H1 (cell line): Measurements from ENCODE around the gene MTX1. TPM values are rescaled to one million over a fixed set of nuclear protein-coding genes. Genes with fewer than 3 reads are reported as not detected.
A peak's percentile ranks its signal among the peaks of the same experiment; 100 is the strongest.

Experiments
- CTCF ChIA-PET: fragments of 300-600 bp; sonication (Branson Sonifier 250); formaldehyde crosslinking; loops from one replicate; lab custom pipeline; 2021; ENCODE audit not compliant: partially characterized antibody; lab: Charles Lee
- POLR2A ChIA-PET: fragments of 300-600 bp; sonication (Branson Sonifier 250); formaldehyde crosslinking; loops from one replicate; lab custom pipeline; 2021; ENCODE audit warnings: inconsistent platforms; ENCODE audit not compliant: partially characterized antibody; lab: Charles Lee
- DNase-seq, 2 experiments: peaks; one replicate each; pipeline versions ENCODE4 v3.0.0 to v3.0.0-alpha.2; 2010 to 2022; ENCODE audit warnings: low spot score in 2 of 2, low read depth in 1 of 2, mixed read lengths in 1 of 2
- FAIRE-seq: peaks from 2 replicates; lab custom pipeline; 2011; peaks lifted over from hg19 to GRCh38; lab: Jason Lieb, UNC
- H2AFZ ChIP-seq: 2 replicates; pipeline ENCODE4 v1.8.1; 2012; ENCODE audit warnings: low read length, inconsistent platforms
- H2AK5ac ChIP-seq: 2 replicates; pipeline ENCODE4 v1.6.1; 2013; ENCODE audit warnings: low read depth, low read length
- H2BK120ac ChIP-seq: replicated peaks from 2 replicates; pipeline ENCODE3; 2013; ENCODE audit warnings: low read depth, low read length, inconsistent platforms
- H2BK12ac ChIP-seq: 2 replicates; pipeline ENCODE4 v1.6.1; 2013; ENCODE audit warnings: low read depth, low read length
- H2BK15ac ChIP-seq: 2 replicates; pipeline ENCODE4 v1.6.1; 2013; ENCODE audit warnings: low read length
- H2BK20ac ChIP-seq: 2 replicates; pipeline ENCODE4 v1.6.1; 2013; ENCODE audit warnings: low read length
- H2BK5ac ChIP-seq: 2 replicates; pipeline ENCODE4 v1.6.1; 2013; ENCODE audit warnings: low read depth, low read length
- H3K14ac ChIP-seq: 2 replicates; pipeline ENCODE4 v1.6.1; 2013; ENCODE audit warnings: inconsistent platforms; ENCODE audit not compliant: insufficient read length
- H3K18ac ChIP-seq: 2 replicates; pipeline ENCODE4 v1.6.1; 2013; ENCODE audit warnings: low read length; ENCODE audit errors: extremely low read depth
- H3K23ac ChIP-seq: 2 replicates; pipeline ENCODE4 v1.6.1; 2013; ENCODE audit warnings: inconsistent platforms; ENCODE audit not compliant: insufficient read length
- H3K23me2 ChIP-seq: 2 replicates; pipeline ENCODE4 v1.6.1; 2013; ENCODE audit warnings: low read depth, low read length
- H3K27ac ChIP-seq: 2 replicates; pipeline ENCODE4 v1.6.1; 2011; ENCODE audit warnings: low read depth, low read length, inconsistent platforms
- H3K27me3 ChIP-seq, 4 experiments: replicated peaks in 1 of 4; 1 replicate in 1 of 4; 2 replicates in 3 of 4; pipeline versions ENCODE4 v1.6.1 to v1.8.1; 2011 to 2013; ENCODE audit warnings: low read length in 3 of 4, mild to moderate bottlenecking in 3 of 4, inconsistent platforms in 2 of 4, mixed read lengths in 2 of 4, moderate library complexity in 1 of 4; ENCODE audit not compliant: control insufficient read depth in 3 of 4, insufficient read depth in 3 of 4; ENCODE audit errors: extremely low read depth in 1 of 4
- H3K36me3 ChIP-seq, 4 experiments: 2 replicates each; pipeline versions ENCODE4 v1.6.1 to v1.8.1; 2011 to 2013; ENCODE audit warnings: mild to moderate bottlenecking in 4 of 4, low read length in 3 of 4, moderate library complexity in 2 of 4, control low read depth in 1 of 4, inconsistent platforms in 1 of 4; ENCODE audit not compliant: insufficient read depth in 4 of 4, control insufficient read depth in 2 of 4
- H3K4ac ChIP-seq: replicated peaks from 2 replicates; pipeline ENCODE3; 2013; ENCODE audit warnings: low read length, low read depth, mixed read lengths, inconsistent platforms; ENCODE audit not compliant: insufficient read length
- H3K4me1 ChIP-seq, 4 experiments: replicated peaks in 1 of 4; 1 replicate in 1 of 4; 2 replicates in 3 of 4; pipeline versions ENCODE4 v1.6.1 to v1.8.1; 2011 to 2013; ENCODE audit warnings: low read length in 3 of 4, inconsistent platforms in 2 of 4, mixed read lengths in 1 of 4; ENCODE audit not compliant: insufficient read depth in 4 of 4, control insufficient read depth in 3 of 4
- H3K4me2 ChIP-seq, 2 experiments: 2 replicates each; pipeline versions ENCODE4 v1.6.1 to v1.8.1; 2011 to 2013; ENCODE audit warnings: low read depth in 2 of 2, low read length in 2 of 2, control low read depth in 1 of 2, inconsistent platforms in 1 of 2, mild to moderate bottlenecking in 1 of 2; ENCODE audit not compliant: insufficient read depth in 1 of 2
- H3K4me3 ChIP-seq, 4 experiments: fragments of 200-600, 300-600 bp in 1 of 4; sonication (generic), shearing (Covaris generic), sonication (Bioruptor Twin) in 1 of 4; 2 replicates each; pipeline versions ENCODE4 v1.5.1 to v1.8.1; 2011 to 2016; ENCODE audit warnings: low read length in 4 of 4, low read depth in 3 of 4, control low read depth in 2 of 4, inconsistent platforms in 2 of 4, mild to moderate bottlenecking in 2 of 4, mixed read lengths in 1 of 4, moderate library complexity in 1 of 4; ENCODE audit not compliant: insufficient read depth in 2 of 4; ENCODE audit errors: extremely low read depth in 1 of 4
- H3K56ac ChIP-seq: replicated peaks from 2 replicates; pipeline ENCODE3; 2013; ENCODE audit warnings: low read depth, mild to moderate bottlenecking, mixed read lengths, low read length, inconsistent platforms; ENCODE audit not compliant: insufficient read length
- H3K79me1 ChIP-seq: 2 replicates; pipeline ENCODE4 v1.6.1; 2013; ENCODE audit warnings: low read depth, low read length, control low read depth
- H3K79me2 ChIP-seq, 2 experiments: 2 replicates each; pipeline versions ENCODE4 v1.6.1 to v1.8.1; 2012 to 2013; ENCODE audit warnings: low read length in 2 of 2, mild to moderate bottlenecking in 2 of 2, inconsistent platforms in 1 of 2; ENCODE audit not compliant: insufficient read depth in 2 of 2, control insufficient read depth in 1 of 2
- H3K9ac ChIP-seq, 4 experiments: replicated peaks in 1 of 4; 1 replicate in 1 of 4; 2 replicates in 3 of 4; pipeline versions ENCODE4 v1.6.1 to v1.8.1; 2011 to 2013; ENCODE audit warnings: low read depth in 3 of 4, low read length in 3 of 4, control low read depth in 2 of 4, mild to moderate bottlenecking in 2 of 4, moderate library complexity in 2 of 4, inconsistent platforms in 1 of 4; ENCODE audit errors: extremely low read depth in 1 of 4
- H3K9me3 ChIP-seq, 2 experiments: 2 replicates each; pipeline versions ENCODE4 v1.6.1 to v1.8.1; 2012 to 2013; ENCODE audit warnings: mild to moderate bottlenecking in 2 of 2, moderate library complexity in 2 of 2, control low read depth in 1 of 2, inconsistent platforms in 1 of 2, low read depth in 1 of 2, low read length in 1 of 2, mixed read lengths in 1 of 2; ENCODE audit not compliant: insufficient read depth in 2 of 2
- H4K20me1 ChIP-seq, 2 experiments: replicated peaks in 1 of 2; 2 replicates each; pipeline versions ENCODE3 to v1.8.1; 2011 to 2013; ENCODE audit warnings: inconsistent platforms in 2 of 2, low read length in 2 of 2, mild to moderate bottlenecking in 1 of 2; ENCODE audit not compliant: insufficient read depth in 2 of 2, control insufficient read depth in 1 of 2
- H4K5ac ChIP-seq: 2 replicates; pipeline ENCODE4 v1.6.1; 2013; ENCODE audit warnings: low read length, low read depth, mixed read lengths, inconsistent platforms; ENCODE audit not compliant: insufficient read length
- H4K8ac ChIP-seq: 2 replicates; pipeline ENCODE4 v1.8.0; 2013; ENCODE audit warnings: mild to moderate bottlenecking, moderate library complexity, low read length, inconsistent platforms; ENCODE audit not compliant: insufficient read depth; ENCODE audit errors: extremely low read depth
- H4K91ac ChIP-seq: replicated peaks from 2 replicates; pipeline ENCODE3; 2013; ENCODE audit warnings: low read length, mixed read lengths, inconsistent platforms; ENCODE audit not compliant: insufficient read length
- CTCF ChIP-seq, 3 experiments: IDR thresholded peaks; 1 replicate in 2 of 3; 2 replicates in 1 of 3; pipeline versions ENCODE4 v1.5.1 to v1.6.1; 2011; ENCODE audit warnings: low read length in 3 of 3, mild to moderate bottlenecking in 3 of 3, inconsistent platforms in 2 of 3, low read depth in 1 of 3, moderate library complexity in 1 of 3; ENCODE audit not compliant: insufficient read depth in 1 of 3; ENCODE audit errors: control extremely low read depth in 1 of 3
- SP1 ChIP-seq: IDR thresholded peaks from 2 replicates; pipeline ENCODE4 v1.6.1; 2011; ENCODE audit warnings: low read depth, low read length
- WGBS, 2 experiments: shearing (Covaris generic) in 1 of 2; methylation state at CpG; one replicate each; pipeline versions ENCODE4 v1.1.6 to v1.1.7; 2013 to 2015; ENCODE audit warnings: low lambda C conversion rate in 2 of 2, mixed read lengths in 2 of 2, inconsistent platforms in 1 of 2, low coverage in 1 of 2, missing lambda C conversion rate in 1 of 2; ENCODE audit not compliant: insufficient replicate concordance in 2 of 2, insufficient coverage in 1 of 2, insufficient read length in 1 of 2; ENCODE audit errors: extremely low coverage in 1 of 2, missing lambda C conversion rate in 1 of 2; 5-methylcytosine and 5-hydroxymethylcytosine counted together
- polyA plus RNA-seq, 7 experiments: library from polyadenylated mRNA; depleted of rRNA in 3 of 7; stranded (reverse) in 5 of 7; unstranded in 2 of 7; fragments of >200 nt in 5 of 7; fragments of 200-250 nt in 2 of 7; gene quantifications; 1 replicate in 5 of 7; 2 replicates in 1 of 7; 4 replicates in 1 of 7; pipeline versions ENCODE4 v1.2.1 to v1.2.3, GENCODE V29; 2011 to 2013; ENCODE audit warnings: missing spikeins in 2 of 7, mixed read lengths in 2 of 7
- total RNA-seq: library from RNA; stranded (reverse); fragmentation: NEBNext Ultra II Directional; extraction: Animal tissue kit (Norgen Biotek cat#: 25700); gene quantifications from 2 replicates; pipeline ENCODE4 v1.2.1, GENCODE V29; 2021

The MTX1 gene
- total and polyA plus RNA-seq, 2 of the 8 experiments (the other 6 are each of a cell fraction or from before 2014, with no cell fraction given) = 47.9 to 131 TPM

GRCh38 chr1:155184835-155185782, 23.4 kb upstream of the MTX1 start:
- Histone ChIP-seq H3K4me3 (no peak overlapping the region), H2BK20ac (no peak overlapping the region), H2BK12ac (no peak overlapping the region), H2AK5ac (0 out of 2 replicates have a peak overlapping the region, but pooled peaks have one; percentile 24), H2BK120ac (no peak overlapping the region), H3K9me3 (no peaks in the 10 kb centered on the region), H4K5ac (no peak overlapping the region), H3K23ac (no peak overlapping the region), H3K79me1 (no peaks in the 10 kb centered on the region), H3K4me2 (0 out of 4 replicates have a peak overlapping the region, but pooled peaks of 1 of the 2 experiments have one; percentile 54), H3K23me2 (no peaks in the 10 kb centered on the region; the same call in 1 of the 2 replicates), H3K79me2 (no peaks in the 10 kb centered on the region), H3K18ac (no peak overlapping the region; the same call in 1 of the 2 replicates), H2BK5ac (peak overlapping the region; percentile 60), H4K8ac (no peak overlapping the region; the same call in 1 of the 2 replicates), H3K4me1 (peaks cover 4 to 20% (median 11%) of the 10 kb centered on the region in 4 experiments), H3K27me3 (no peaks in the 10 kb centered on the region), H3K56ac (no peak overlapping the region), H3K9ac (no peak overlapping the region), H3K27ac (no peak overlapping the region), H3K36me3 (peaks cover 0 to 15% (median 7%) of the 10 kb centered on the region in 4 experiments; a peak in 6 of 8 replicates), H4K20me1 (no peaks in the 10 kb centered on the region), H3K4ac (no peak overlapping the region), H3K14ac (no peak overlapping the region), H4K91ac (peak overlapping the region; percentile 5), H2AFZ (no peak overlapping the region), H2BK15ac (no peak overlapping the region)
- CTCF ChIA-PET = interaction anchor here (0.9 to 6.1 kb wide), 8 partner anchors 8 to 65 kb away, joined by 3 to 38 read pairs (median 5); partner anchors contain the start of gene KRTCAP2
- POLR2A ChIA-PET = interaction anchor here (1.0 to 20.5 kb wide), 7 partner anchors 7 to 122 kb away, joined by 3 to 512 read pairs (median 3); partner anchors contain the start of genes KRTCAP2, MTX1, THBS3 and TRIM46
- DNase-seq = no peak
- WGBS, 2 experiments = 80% methylated on average over 21 of the region's 21 CpGs; no CpG with 5 or more reads in 1 of the 2 experiments
- FAIRE-seq = no peak
- TF ChIP-seq CTCF (IDR thresholded peaks at IDR 0.05; ENCODE audit: control extremely low read depth in 1 of 3, insufficient read depth in 1 of 3, low read depth in 1 of 3, low read length in 3 of 3) (peak in 1 of 3 experiments; percentile 27; a peak in 1 of 4 replicates), SP1 (no peak)
